Small intestine (tissue), 7 donors: ENCODE measurements around the gene CGN. TPM values are rescaled to one million over a fixed set of nuclear protein-coding genes. Genes with fewer than 3 reads are reported as not detected.
A peak's percentile ranks its signal among the peaks of the same experiment; 100 is the strongest.

ENCODE experiments used
- DNase-seq, 2 donors: peaks; one replicate each; pipeline versions ENCODE4 v3.0.0 to v3.0.0-alpha.2; 2013
- FAIRE-seq: peaks from 2 replicates; lab custom pipeline; 2012; peaks lifted over from hg19 to GRCh38; lab: Jason Lieb, UNC
- H3K27ac ChIP-seq, 3 donors: one replicate each; pipeline ENCODE4 v1.5.1; 2013; ENCODE audit warnings: low read length in 2 of 3, mild to moderate bottlenecking in 2 of 3, control low read depth in 1 of 3, inconsistent platforms in 1 of 3, low read depth in 1 of 3, moderate library complexity in 1 of 3
- H3K27me3 ChIP-seq, 3 donors: one replicate each; pipeline ENCODE4 v1.6.1; 2013; ENCODE audit warnings: low read length in 3 of 3, inconsistent platforms in 1 of 3; ENCODE audit not compliant: control insufficient read depth in 3 of 3, insufficient read depth in 3 of 3
- H3K36me3 ChIP-seq, 3 donors: one replicate each; pipeline ENCODE4 v1.6.1; 2013; ENCODE audit warnings: low read length in 3 of 3, inconsistent platforms in 1 of 3, low read depth in 1 of 3, mild to moderate bottlenecking in 1 of 3, moderate library complexity in 1 of 3; ENCODE audit not compliant: control insufficient read depth in 3 of 3, insufficient read depth in 2 of 3
- H3K4me1 ChIP-seq, 3 donors: one replicate each; pipeline ENCODE4 v1.6.1; 2013; ENCODE audit warnings: low read length in 2 of 3, inconsistent platforms in 1 of 3, low read depth in 1 of 3, mild to moderate bottlenecking in 1 of 3, moderate library complexity in 1 of 3; ENCODE audit not compliant: control insufficient read depth in 3 of 3, insufficient read depth in 2 of 3
- H3K4me3 ChIP-seq, 3 donors: one replicate each; pipeline ENCODE4 v1.5.1; 2013; ENCODE audit warnings: low read length in 3 of 3, control low read depth in 1 of 3, inconsistent platforms in 1 of 3, low read depth in 1 of 3, mild to moderate bottlenecking in 1 of 3, moderate library complexity in 1 of 3
- H3K9me3 ChIP-seq, 2 donors: one replicate each; pipeline ENCODE4 v1.6.1; 2013; ENCODE audit warnings: low read depth in 1 of 2, low read length in 1 of 2; ENCODE audit not compliant: control insufficient read depth in 2 of 2, insufficient read depth in 1 of 2
- WGBS, 3 donors: extraction: QIAGEN DNeasy Blood & Tissue Kit; methylation state at CpG; one replicate each; pipeline ENCODE4 v1.1.7; 2013; 5-methylcytosine and 5-hydroxymethylcytosine counted together
- polyA plus RNA-seq, 4 donors: library from polyadenylated mRNA; stranded (reverse) in 3 of 4; unstranded in 1 of 4; fragments of 200-250 nt in 3 of 4; fragments of 120-200 nt in 1 of 4; gene quantifications; one replicate each; pipeline versions ENCODE4 v1.2.1 to v1.2.3, GENCODE V29; 2013
- donor health status: healthy with polysubstance abuse.
- donor health status: control.
- donor health status: control.
- donor health status: Bipolar disorder and iron deficiency.
- donor health status: healthy.

CGN gene
- polyA plus RNA-seq, 4 donors, result 33.5 to 286 (median 211) TPM

DNA sequence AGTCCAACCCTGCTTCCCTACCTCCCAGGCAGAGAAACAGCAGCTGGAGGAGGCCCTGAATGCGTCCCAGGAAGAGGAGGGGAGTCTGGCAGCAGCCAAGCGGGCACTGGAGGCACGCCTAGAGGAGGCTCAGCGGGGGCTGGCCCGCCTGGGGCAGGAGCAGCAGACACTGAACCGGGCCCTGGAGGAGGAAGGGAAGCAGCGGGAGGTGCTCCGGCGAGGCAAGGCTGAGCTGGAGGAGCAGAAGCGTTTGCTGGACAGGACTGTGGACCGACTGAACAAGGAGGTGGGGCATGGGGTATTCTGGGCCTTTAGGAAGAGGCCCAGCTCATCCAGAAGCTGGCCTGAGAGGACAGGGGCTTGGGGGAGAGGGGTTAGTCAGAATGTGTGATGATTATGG, 19.3 kb downstream of the CGN start:
- Histone ChIP-seq H3K4me3 (no peak overlapping the region), H3K27ac (no peak overlapping the region), H3K4me1 (no peaks in the 10 kb centered on the region), H3K27me3 (no peaks in the 10 kb centered on the region), H3K36me3 (peaks cover 3 to 81% (median 19%) of the 10 kb centered on the region in 3 donors), H3K9me3 (no peaks in the 10 kb centered on the region)
- WGBS, 3 donors, result 86 to 90% (median 87%) methylated on average over 10 to 11 of the region's 11 CpGs
- DNase-seq (no peak), FAIRE-seq (no peak)

DNA sequence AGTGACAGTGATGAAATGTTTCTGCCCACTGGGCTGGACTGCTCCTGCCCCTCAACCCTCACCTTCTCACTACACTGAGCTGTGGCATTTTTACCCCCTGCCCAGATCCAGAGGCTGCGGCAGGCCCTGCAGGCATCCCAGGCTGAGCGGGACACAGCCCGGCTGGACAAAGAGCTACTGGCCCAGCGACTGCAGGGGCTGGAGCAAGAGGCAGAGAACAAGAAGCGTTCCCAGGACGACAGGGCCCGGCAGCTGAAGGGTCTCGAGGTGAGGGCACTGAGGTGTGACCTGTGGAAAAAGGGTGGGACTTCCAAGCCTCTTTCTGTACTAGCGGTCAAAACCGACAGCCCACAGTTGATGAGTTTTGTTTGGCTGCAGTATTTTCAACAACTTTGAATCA, 22.7 kb downstream of the CGN start:
- Histone ChIP-seq H3K36me3 (peaks cover 3 to 81% (median 32%) of the 10 kb centered on the region in 3 donors), H3K27ac (no peak overlapping the region), H3K4me3 (no peak overlapping the region), H3K9me3 (no peaks in the 10 kb centered on the region), H3K27me3 (no peaks in the 10 kb centered on the region), H3K4me1 (no peaks in the 10 kb centered on the region)
- FAIRE-seq (no peak), DNase-seq (no peak)
- WGBS, 3 donors, result 86 to 88% (median 87%) methylated on average over 10 of the region's 10 CpGs

GRCh38 chr1:151534662-151535278, 23.6 kb downstream of the CGN start:
- Histone ChIP-seq H3K4me3 (no peak overlapping the region), H3K27me3 (no peaks in the 10 kb centered on the region), H3K9me3 (no peaks in the 10 kb centered on the region), H3K4me1 (peaks cover 0 to 8% (median 0%) of the 10 kb centered on the region in 3 donors), H3K27ac (no peak overlapping the region), H3K36me3 (peaks cover 3 to 76% (median 30%) of the 10 kb centered on the region in 3 donors)
- peak; percentile 72 to 81 for DNase-seq
- FAIRE-seq, result no peak
- 58 to 64% (median 63%) methylated on average over 12 of the region's 12 CpGs for WGBS, 3 donors

DNA sequence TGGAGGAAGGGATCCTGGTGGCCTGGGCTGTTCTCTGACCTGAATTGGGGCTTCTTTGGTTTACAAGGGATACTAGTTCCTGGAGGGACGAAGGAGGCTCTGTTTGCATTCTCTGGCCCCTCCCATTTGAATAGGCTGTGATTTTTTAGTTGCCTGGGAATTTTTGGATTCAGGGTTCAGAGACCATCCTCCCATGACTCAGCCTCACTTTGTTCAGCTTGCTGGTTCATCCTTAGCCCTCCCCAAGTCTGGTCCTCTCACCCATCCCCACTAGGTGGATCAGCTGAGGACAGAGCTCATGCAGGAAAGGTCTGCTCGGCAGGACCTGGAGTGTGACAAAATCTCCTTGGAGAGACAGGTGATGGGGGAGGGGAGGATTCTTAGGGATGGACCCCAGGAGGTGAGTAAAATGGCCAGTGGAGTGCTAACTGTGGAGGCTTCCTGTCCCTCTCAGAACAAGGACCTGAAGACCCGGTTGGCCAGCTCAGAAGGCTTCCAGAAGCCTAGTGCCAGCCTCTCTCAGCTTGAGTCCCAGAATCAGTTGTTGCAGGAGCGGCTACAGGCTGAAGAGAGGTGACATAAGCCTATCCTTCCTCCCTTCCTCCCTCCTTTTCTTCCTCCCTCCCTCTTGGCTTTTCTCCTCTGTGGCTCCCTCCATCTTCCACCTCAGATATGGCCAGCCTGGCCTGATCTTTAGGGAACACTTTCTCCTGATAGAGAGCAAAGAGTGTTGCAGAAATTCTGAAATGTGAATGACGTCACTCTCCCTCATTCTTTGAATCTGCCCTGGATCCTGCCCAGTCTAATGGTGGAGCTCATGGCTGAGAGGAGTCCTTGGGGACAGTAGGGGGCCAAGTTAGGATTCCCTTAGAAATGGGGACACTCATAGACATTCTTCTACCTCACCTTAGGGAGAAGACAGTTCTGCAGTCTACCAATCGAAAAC, 24.4 kb downstream of the CGN start:
- Histone ChIP-seq H3K4me1 (peaks cover 0 to 10% (median 0%) of the 10 kb centered on the region in 3 donors), H3K9me3 (no peaks in the 10 kb centered on the region), H3K36me3 (peaks cover 3 to 69% (median 25%) of the 10 kb centered on the region in 3 donors), H3K27ac (no peak overlapping the region), H3K27me3 (no peaks in the 10 kb centered on the region), H3K4me3 (no peak overlapping the region)
- no peak for FAIRE-seq
- WGBS, 3 donors, result 86 to 90% (median 89%) methylated on average over 6 of the region's 6 CpGs
- DNase-seq, result no peak

- Histone ChIP-seq H3K27ac (no peak overlapping the region), H3K4me3 (no peak overlapping the region), H3K36me3 (peaks cover 3 to 63% (median 25%) of the 10 kb centered on the region in 3 donors), H3K27me3 (no peaks in the 10 kb centered on the region), H3K9me3 (no peaks in the 10 kb centered on the region), H3K4me1 (peaks cover 0 to 10% (median 0%) of the 10 kb centered on the region in 3 donors)
- 85 to 94% (median 90%) methylated on average over 7 of the region's 7 CpGs for WGBS, 3 donors
- DNase-seq (no peak), FAIRE-seq (no peak)
Measured at GRCh38 chr1:151536499-151536898, 25.3 kb downstream of the CGN start.

DNA sequence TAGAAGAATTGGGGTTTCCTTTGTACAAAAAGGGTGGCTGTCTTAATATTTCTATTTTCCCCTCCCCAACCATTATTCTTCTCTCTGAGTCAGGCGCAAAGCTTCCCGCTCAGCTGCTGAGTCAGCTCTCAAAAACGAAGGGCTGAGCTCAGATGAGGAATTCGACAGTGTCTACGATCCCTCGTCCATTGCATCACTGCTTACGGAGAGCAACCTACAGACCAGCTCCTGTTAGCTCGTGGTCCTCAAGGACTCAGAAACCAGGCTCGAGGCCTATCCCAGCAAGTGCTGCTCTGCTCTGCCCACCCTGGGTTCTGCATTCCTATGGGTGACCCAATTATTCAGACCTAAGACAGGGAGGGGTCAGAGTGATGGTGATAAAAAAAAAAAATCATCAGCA, 25.9 kb downstream of the CGN start:
- Histone ChIP-seq H3K27me3 (no peaks in the 10 kb centered on the region), H3K9me3 (no peaks in the 10 kb centered on the region), H3K36me3 (peaks cover 3 to 62% (median 24%) of the 10 kb centered on the region in 3 donors), H3K27ac (no peak overlapping the region), H3K4me3 (no peak overlapping the region), H3K4me1 (peaks cover 0 to 11% (median 0%) of the 10 kb centered on the region in 3 donors)
- DNase-seq (no peak), FAIRE-seq (no peak)
- WGBS, 3 donors, result 82 to 86% (median 86%) methylated on average over 9 of the region's 9 CpGs

- peak overlapping the region; percentile 90 to 99 (median 91) for H3K27ac ChIP-seq
- H3K36me3 ChIP-seq, result peaks cover 0 to 40% (median 17%) of the 10 kb centered on the region in 3 donors
- peak; percentile 98 for DNase-seq
- 4 to 21% (median 15%) methylated on average over 7 of the region's 7 CpGs for WGBS, 3 donors
- no peaks in the 10 kb centered on the region for H3K27me3 ChIP-seq
- H3K4me1 ChIP-seq, result peaks cover 0 to 24% (median 0%) of the 10 kb centered on the region in 3 donors
- H3K9me3 ChIP-seq, result no peaks in the 10 kb centered on the region
- FAIRE-seq, result no peak
- peak overlapping the region in 1 of 3 donors; percentile 83 for H3K4me3 ChIP-seq
Measured at GRCh38 chr1:151539321-151540020, 28.3 kb downstream of the CGN start.
